GM12891 (cell line): Measurements from ENCODE around the gene C1orf198.

Experiments
- DNase-seq: peaks from one replicate; pipeline ENCODE4 v3.0.0; 2011; ENCODE audit warnings: low spot score; ENCODE audit not compliant: insufficient read length
- FAIRE-seq: peaks from 2 replicates; lab custom pipeline; 2011; peaks lifted over from hg19 to GRCh38; lab: Jason Lieb, UNC
- PAX5 ChIP-seq: IDR thresholded peaks from 2 replicates; pipeline ENCODE4 v1.6.1; 2011; ENCODE audit warnings: low read length, moderate library complexity, mild to moderate bottlenecking; ENCODE audit not compliant: insufficient read depth, severe bottlenecking
- POLR2A ChIP-seq: IDR thresholded peaks from 2 replicates; pipeline ENCODE4 v1.6.1; 2011; ENCODE audit warnings: low read depth, low read length, control low read depth
- POLR2AphosphoS5 ChIP-seq: IDR thresholded peaks from 2 replicates; pipeline ENCODE4 v1.6.1; 2011; ENCODE audit warnings: low read depth, low read length, control low read depth
- POU2F2 ChIP-seq: IDR thresholded peaks from 2 replicates; pipeline ENCODE4 v1.6.1; 2011; ENCODE audit warnings: low read depth, mild to moderate bottlenecking, control low read depth, low read length, moderate library complexity
- SPI1 ChIP-seq: IDR thresholded peaks from 2 replicates; pipeline ENCODE4 v1.6.1; 2011; ENCODE audit warnings: low read depth, low read length, control low read depth
- TAF1 ChIP-seq: IDR thresholded peaks from 2 replicates; pipeline ENCODE4 v1.6.1; 2011; ENCODE audit warnings: low read depth, low read length, control low read depth

Gene C1orf198

GRCh38 chr1:230895452-230895851 lies 27.1 kb upstream of the C1orf198 start:
- FAIRE-seq (no peak), DNase-seq (no peak)
- TF ChIP-seq SPI1 (no peak), POU2F2 (no peak), POLR2A (no peak), TAF1 (no peak), POLR2AphosphoS5 (no peak), PAX5 (no peak)

DNA sequence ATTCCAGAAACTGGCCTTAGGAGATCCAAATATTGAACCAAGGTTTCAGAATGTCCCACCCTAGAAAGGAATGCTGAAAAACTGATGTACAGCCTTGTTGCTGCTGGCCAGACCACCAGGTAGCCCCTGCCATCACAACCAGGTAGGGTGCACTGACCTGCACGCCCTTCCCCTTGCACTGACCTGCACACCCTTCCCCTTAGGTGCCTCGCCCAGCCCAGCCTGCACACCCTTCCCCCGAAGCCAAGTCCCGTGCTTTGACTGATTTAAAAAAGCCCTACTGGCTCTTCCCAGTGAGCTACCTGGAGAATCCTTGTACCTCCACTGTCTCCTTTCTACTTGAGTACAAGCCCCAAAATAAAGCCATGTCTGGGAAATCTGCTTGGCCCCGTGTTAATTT lies 26.3 kb upstream of the C1orf198 start:
- TF ChIP-seq SPI1 (no peak), POLR2AphosphoS5 (no peak), POLR2A (no peak), PAX5 (no peak), POU2F2 (no peak), TAF1 (no peak)
- FAIRE-seq (no peak), DNase-seq (no peak)

DNA sequence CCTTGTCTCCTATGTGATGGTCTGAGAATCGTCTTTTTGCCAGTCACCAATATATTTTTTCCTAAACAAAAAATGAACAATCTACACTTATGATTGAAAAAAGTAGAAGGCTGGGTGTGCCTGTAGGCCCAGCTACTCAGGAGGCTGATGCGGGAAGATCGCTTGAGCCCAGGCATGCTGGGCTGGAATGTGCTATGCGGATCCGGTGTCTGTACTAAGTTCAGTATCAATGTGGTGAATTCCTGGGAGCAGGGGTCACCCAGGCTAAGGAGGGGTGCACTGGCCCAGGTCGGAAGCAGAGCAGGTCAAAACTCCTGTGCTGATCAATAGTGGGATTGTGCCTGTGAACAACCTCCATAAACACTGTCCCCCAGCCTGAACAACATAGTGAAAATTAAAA lies 25.7 kb upstream of the C1orf198 start:
- TF ChIP-seq POU2F2, result no peak
- no peak for TF ChIP-seq PAX5
- no peak for TF ChIP-seq POLR2AphosphoS5
- TF ChIP-seq POLR2A, result no peak
- TF ChIP-seq SPI1, result no peak
- no peak for TF ChIP-seq TAF1
- FAIRE-seq (no peak), DNase-seq (no peak)

- DNase-seq (no peak), FAIRE-seq (no peak)
- TF ChIP-seq POLR2AphosphoS5, result no peak
- peak; percentile 71 for TF ChIP-seq SPI1
Measured at GRCh38 chr1:230892018-230892491, 23.7 kb upstream of the C1orf198 start.

GRCh38 chr1:230891413-230891812 lies 23.1 kb upstream of the C1orf198 start:
- DNase-seq (no peak), FAIRE-seq (no peak)
- TF ChIP-seq POLR2A (no peak), PAX5 (no peak), TAF1 (no peak)

- no peak for DNase-seq
- no peak for FAIRE-seq
- TF ChIP-seq POLR2A (no peak), PAX5 (no peak), TAF1 (no peak), POU2F2 (no peak)
Measured at GRCh38 chr1:230884646-230885045, 16.3 kb upstream of the C1orf198 start.

DNA sequence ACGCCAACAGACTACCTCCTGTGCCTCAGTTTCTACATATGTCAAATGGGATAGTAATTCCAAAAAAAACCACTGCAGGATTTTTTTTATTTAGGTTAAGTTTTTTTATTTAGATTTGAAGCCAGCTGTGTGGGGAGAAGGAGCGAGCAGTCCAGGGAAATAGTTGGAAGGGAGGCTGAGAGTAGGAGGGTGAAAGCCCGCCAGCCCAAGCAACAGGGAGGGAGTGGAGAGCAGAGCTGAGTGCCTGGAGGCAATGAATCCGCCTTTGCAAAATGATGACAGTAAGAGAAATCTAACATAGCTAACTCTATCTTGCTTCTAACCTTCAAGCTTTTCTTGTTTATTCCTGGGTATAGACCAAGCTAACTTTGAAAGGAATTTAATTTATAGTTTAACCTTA lies 15.6 kb upstream of the C1orf198 start:
- no peak for FAIRE-seq
- TF ChIP-seq POLR2A, result no peak
- TF ChIP-seq PAX5, result no peak
- no peak for TF ChIP-seq TAF1
- TF ChIP-seq POLR2AphosphoS5, result no peak
- DNase-seq, result no peak

- DNase-seq (no peak), FAIRE-seq (no peak)
- TF ChIP-seq PAX5, result no peak
- no peak for TF ChIP-seq POU2F2
- no peak for TF ChIP-seq POLR2A
- no peak for TF ChIP-seq SPI1
- no peak for TF ChIP-seq POLR2AphosphoS5
- TF ChIP-seq TAF1, result no peak
Measured at GRCh38 chr1:230879778-230880177, 11.5 kb upstream of the C1orf198 start.

- TF ChIP-seq SPI1 (no peak), POLR2AphosphoS5 (no peak), POU2F2 (no peak), POLR2A (no peak), PAX5 (no peak), TAF1 (no peak)
- DNase-seq (no peak), FAIRE-seq (no peak)
Measured at GRCh38 chr1:230878591-230878990, 10.3 kb upstream of the C1orf198 start.

DNA sequence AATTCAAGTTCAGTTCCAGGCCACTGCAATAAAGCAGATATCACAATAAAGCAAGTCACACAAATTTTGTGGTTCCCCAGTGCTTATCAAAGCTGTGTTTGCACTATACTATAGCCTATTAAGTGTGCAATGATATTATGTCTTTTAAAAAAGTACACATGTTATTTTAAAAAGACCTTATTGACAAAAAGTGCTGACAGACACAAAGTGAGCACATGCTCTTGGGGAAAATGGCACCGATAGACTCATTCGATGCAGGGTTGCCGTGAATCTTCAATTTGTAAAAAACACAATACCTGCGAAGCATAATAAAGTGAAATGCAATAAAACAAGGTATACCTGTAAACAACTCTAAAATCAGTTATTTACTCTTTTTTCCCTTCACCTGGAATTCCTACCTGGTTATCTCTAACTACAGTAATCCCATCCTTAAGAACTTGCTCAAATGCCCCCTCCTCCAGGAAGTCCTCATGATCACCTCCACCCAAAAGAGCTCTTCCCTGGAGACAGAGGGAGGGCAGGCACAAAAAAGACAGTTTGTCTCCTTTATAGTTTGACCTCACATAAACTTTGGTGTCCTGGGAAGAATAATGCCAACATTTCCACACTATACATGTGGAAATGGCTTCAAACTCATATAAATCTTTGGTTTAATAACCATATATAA lies 9.7 kb upstream of the C1orf198 start:
- no peak for TF ChIP-seq POU2F2
- TF ChIP-seq POLR2AphosphoS5, result no peak
- no peak for TF ChIP-seq TAF1
- TF ChIP-seq PAX5, result no peak
- no peak for TF ChIP-seq SPI1
- no peak for TF ChIP-seq POLR2A
- FAIRE-seq (no peak), DNase-seq (no peak)
